A549 (cell line): ENCODE measurements around the gene ZBTB37. TPM values are rescaled to one million over a fixed set of nuclear protein-coding genes. Genes with fewer than 3 reads are reported as not detected.

ENCODE experiments used
- ATOH8 ChIP-seq: fragments of 250-450 bp; sonication (Bioruptor Pico); IDR thresholded peaks from 2 replicates; pipeline ENCODE4 v1.5.0; 2020; ENCODE audit warnings: low read depth, mild to moderate bottlenecking, moderate library complexity
- BCL3 ChIP-seq: fragments of >200 bp; sonication (Bioruptor Twin); formaldehyde crosslinking; IDR thresholded peaks from 3 replicates; pipeline ENCODE4 v1.6.1; 2016
- CHD2 ChIP-seq: fragments of 150-350 bp; IDR thresholded peaks from 2 replicates; pipeline ENCODE4 v1.6.1; 2014; ENCODE audit warnings: low read length; ENCODE audit not compliant: partially characterized antibody
- CHD4 ChIP-seq: fragments of 200-600 bp; sonication (generic); IDR thresholded peaks from 2 replicates; pipeline ENCODE4 v1.6.1; 2016; ENCODE audit warnings: antibody characterized with exemption, mild to moderate bottlenecking, borderline replicate concordance
- E2F6 ChIP-seq: IDR thresholded peaks from 2 replicates; pipeline ENCODE4 v1.6.1; 2012; ENCODE audit warnings: low read depth, borderline replicate concordance
- EHF ChIP-seq: fragments of 250-450 bp; sonication (Bioruptor Pico); IDR thresholded peaks from 2 replicates; pipeline ENCODE4 v1.5.0; 2020; ENCODE audit warnings: mild to moderate bottlenecking
- FOSB ChIP-seq: fragments of 250-450 bp; sonication (Bioruptor Pico); IDR thresholded peaks from 2 replicates; pipeline ENCODE4 v1.5.0; 2020; ENCODE audit warnings: mild to moderate bottlenecking, moderate library complexity
- FOSL2 ChIP-seq, 2 experiments: fragments of 450-650 bp in 1 of 2; fragments of >200 bp in 1 of 2; sonication (Bioruptor Twin) in 1 of 2; formaldehyde crosslinking; IDR thresholded peaks; 2 replicates each; pipeline versions ENCODE4 v1.5.0 to v1.6.1; 2016 to 2020; ENCODE audit warnings: mild to moderate bottlenecking in 1 of 2, moderate library complexity in 1 of 2
- FOXS1 ChIP-seq: fragments of 250-450 bp; sonication (Bioruptor Pico); IDR thresholded peaks from 2 replicates; pipeline ENCODE4 v1.5.0; 2020; ENCODE audit warnings: mild to moderate bottlenecking, moderate library complexity
- HDAC2 ChIP-seq: fragments of 200-600 bp; sonication (generic); IDR thresholded peaks from 2 replicates; pipeline ENCODE4 v1.6.1; 2016
- HES2 ChIP-seq: fragments of >200 bp; sonication (Bioruptor Twin); formaldehyde crosslinking; IDR thresholded peaks from 2 replicates; pipeline ENCODE4 v1.6.1; 2016
- HEYL ChIP-seq: fragments of 250-450 bp; sonication (Bioruptor Pico); IDR thresholded peaks from 2 replicates; pipeline ENCODE4 v1.8.0; 2021; ENCODE audit warnings: mild to moderate bottlenecking, moderate library complexity
- HMGXB4 ChIP-seq: fragments of 250-450 bp; sonication (Bioruptor Pico); IDR thresholded peaks from 2 replicates; pipeline ENCODE4 v1.5.0; 2021; ENCODE audit warnings: mild to moderate bottlenecking, moderate library complexity, borderline replicate concordance
- HOXA7 ChIP-seq: fragments of 250-450 bp; sonication (Bioruptor Pico); IDR thresholded peaks from 2 replicates; pipeline ENCODE4 v1.5.0; 2020; ENCODE audit warnings: mild to moderate bottlenecking, moderate library complexity
- KDM1A ChIP-seq: fragments of 200-600 bp; sonication (generic); IDR thresholded peaks from 2 replicates; pipeline ENCODE4 v1.6.1; 2016; ENCODE audit warnings: low read depth, mild to moderate bottlenecking
- MAFK ChIP-seq: fragments of 450-650 bp; IDR thresholded peaks from 2 replicates; pipeline ENCODE4 v1.6.1; 2014; ENCODE audit not compliant: partially characterized antibody
- MAX ChIP-seq: IDR thresholded peaks from 2 replicates; pipeline ENCODE4 v1.6.1; 2012
- MAZ ChIP-seq: fragments of 150-350 bp; IDR thresholded peaks from 2 replicates; pipeline ENCODE4 v1.6.1; 2014; ENCODE audit warnings: antibody characterized with exemption, low read depth, low read length, borderline replicate concordance
- MYC ChIP-seq: IDR thresholded peaks from 2 replicates; pipeline ENCODE4 v1.6.1; 2012; ENCODE audit warnings: mild to moderate bottlenecking, inconsistent platforms, low read length, improper control_type of control experiment, borderline replicate concordance
- NFE2L2 ChIP-seq: fragments of 150-350 bp; conservative IDR thresholded peaks from 2 replicates; pipeline ENCODE4 v1.6.1; 2014; ENCODE audit warnings: low read length
- PBX3 ChIP-seq: IDR thresholded peaks from 2 replicates; pipeline ENCODE4 v1.6.1; 2012
- POLR2A ChIP-seq: IDR thresholded peaks from 2 replicates; pipeline ENCODE4 v1.6.1; 2012; ENCODE audit warnings: mild to moderate bottlenecking, low read length
- POLR2AphosphoS2 ChIP-seq: conservative IDR thresholded peaks from 2 replicates; pipeline ENCODE4 v1.6.1; 2012; ENCODE audit warnings: low read length, improper control_type of control experiment, inconsistent platforms
- RAD21 ChIP-seq, 2 experiments: fragments of >200 bp in 1 of 2; sonication (Bioruptor Twin) in 1 of 2; formaldehyde crosslinking in 1 of 2; IDR thresholded peaks in 1 of 2; conservative IDR thresholded peaks in 1 of 2; 2 replicates in 1 of 2; 3 replicates in 1 of 2; pipeline ENCODE4 v1.6.1; 2012 to 2018; ENCODE audit warnings: inconsistent platforms in 1 of 2
- RCOR1 ChIP-seq: fragments of 150-350 bp; IDR thresholded peaks from 2 replicates; pipeline ENCODE4 v1.6.1; 2014; ENCODE audit warnings: antibody characterized with exemption, low read length, low read depth
- REST ChIP-seq: fragments of 200-600 bp; sonication (generic); IDR thresholded peaks from 2 replicates; pipeline ENCODE4 v1.6.1; 2016; ENCODE audit warnings: antibody characterized with exemption, mild to moderate bottlenecking, moderate library complexity
- RFX5 ChIP-seq: fragments of 450-650 bp; IDR thresholded peaks from 2 replicates; pipeline ENCODE4 v1.7.1; 2014; ENCODE audit warnings: antibody characterized with exemption, mild to moderate bottlenecking, moderate library complexity
- RNF2 ChIP-seq: fragments of 200-600 bp; sonication (generic); IDR thresholded peaks from 2 replicates; pipeline ENCODE4 v1.6.1; 2016; ENCODE audit warnings: low read depth, mild to moderate bottlenecking, antibody characterized with exemption, moderate library complexity, borderline replicate concordance
- SMC3 ChIP-seq: fragments of >200 bp; sonication (Bioruptor Twin); formaldehyde crosslinking; IDR thresholded peaks from 3 replicates; pipeline ENCODE4 v1.6.1; 2018; ENCODE audit warnings: inconsistent platforms
- TFCP2L1 ChIP-seq: fragments of 250-450 bp; sonication (Bioruptor Pico); IDR thresholded peaks from 2 replicates; pipeline ENCODE4 v1.5.0; 2021; ENCODE audit warnings: mild to moderate bottlenecking
- ZC3H11A ChIP-seq: fragments of 450-650 bp; IDR thresholded peaks from 2 replicates; pipeline ENCODE4 v1.6.1; 2014; ENCODE audit warnings: antibody characterized with exemption, mild to moderate bottlenecking
- ZFP36 ChIP-seq: fragments of 450-650 bp; IDR thresholded peaks from 2 replicates; pipeline ENCODE4 v1.6.1; 2014; ENCODE audit warnings: borderline replicate concordance; ENCODE audit not compliant: partially characterized antibody
- ZNF302 ChIP-seq: fragments of 250-450 bp; sonication (Bioruptor Pico); IDR thresholded peaks from 2 replicates; pipeline ENCODE4 v1.9.0; 2021; ENCODE audit warnings: inconsistent platforms, mild to moderate bottlenecking, moderate library complexity
- ZSCAN20 ChIP-seq: fragments of 250-450 bp; sonication (Bioruptor Pico); IDR thresholded peaks from 2 replicates; pipeline ENCODE4 v1.8.0; 2022; ENCODE audit warnings: mild to moderate bottlenecking, moderate library complexity
- polyA plus RNA-seq, 4 experiments: library from polyadenylated mRNA; depleted of rRNA in 3 of 4; stranded (reverse); fragments of >200 nt; fragmentation: RNase III in 1 of 4; extraction: RNeasy Plus Mini Kit Qiagen cat#74134 plus additional on column Dnase treatment in 1 of 4; gene quantifications; 2 replicates in 3 of 4; 3 replicates in 1 of 4; pipeline ENCODE4 v1.2.3, GENCODE V29; 2011 to 2017

Gene ZBTB37
- polyA plus RNA-seq, 2 of the 4 experiments (the other 2 are of a cell fraction), result 1.0 to 3.0 TPM

- TF ChIP-seq PBX3, result peak; percentile 60; the same call in 1 of the 2 replicates
- no peak for TF ChIP-seq FOSL2 (IDR thresholded peaks at IDR 0.05)
- TF ChIP-seq FOSL2 (CRISPR knock-in tag; IDR thresholded peaks at IDR 0.05), result peak; percentile 65; the same call in 1 of the 2 replicates
- TF ChIP-seq EHF (CRISPR knock-in tag), result no peak
- peak; percentile 99 for TF ChIP-seq BCL3
- no peak for TF ChIP-seq ZNF302 (CRISPR knock-in tag)
- TF ChIP-seq RCOR1, result no peak
- peak; percentile 28; the same call in 1 of the 2 replicates for TF ChIP-seq HOXA7
- TF ChIP-seq MAX, result peak; percentile 96
- TF ChIP-seq HEYL, result no peak
- TF ChIP-seq KDM1A, result no peak
- TF ChIP-seq FOXS1 (CRISPR knock-in tag), result no peak
- no peak for TF ChIP-seq ATOH8
- TF ChIP-seq REST, result no peak; the same call in none of the 2 replicates
- TF ChIP-seq HMGXB4, result no peak
- no peak for TF ChIP-seq RAD21 (conservative IDR thresholded peaks at IDR 0.05 in 1 of 2, IDR thresholded peaks at IDR 0.05 in 1 of 2)
- no peak for TF ChIP-seq ZC3H11A
- peak; percentile 85 for TF ChIP-seq FOSB (CRISPR knock-in tag)
- TF ChIP-seq RFX5, result peak; percentile 63; the same call in 1 of the 2 replicates
- TF ChIP-seq ZFP36, result no peak
- no peak for TF ChIP-seq RNF2
- TF ChIP-seq CHD4, result no peak
- TF ChIP-seq MAZ, result no peak
- no peak for TF ChIP-seq NFE2L2
- TF ChIP-seq TFCP2L1 (CRISPR knock-in tag), result peak; percentile 29; the same call in 1 of the 2 replicates
- TF ChIP-seq CHD2, result no peak
- no peak for TF ChIP-seq HES2
- TF ChIP-seq SMC3, result no peak
- TF ChIP-seq ZSCAN20 (CRISPR knock-in tag), result no peak
- TF ChIP-seq POLR2AphosphoS2, result no peak
- TF ChIP-seq POLR2A, result peak; percentile 99
- TF ChIP-seq E2F6, result 0 out of 2 replicates have a peak, but pooled peaks have one; percentile 10
- TF ChIP-seq HDAC2, result no peak
- TF ChIP-seq MAFK, result no peak
- TF ChIP-seq MYC, result peak; percentile 88; the same call in 1 of the 2 replicates
Measured at GRCh38 chr1:173867753-173868265, 371 bp upstream of the ZBTB37 start, which contains the start of gene GAS5 (continued).
